Thyroid gland (tissue), 4 donors: ENCODE results near the gene RPL5.

Source experiments
- CTCF ChIP-seq, 6 experiments: fragments of 200-600 bp in 3 of 6; fragments of 450-650 bp in 3 of 6; sonication (generic) in 3 of 6; IDR thresholded peaks; one replicate each; pipeline ENCODE4 v1.5.1; 2016 to 2019; ENCODE audit warnings: antibody characterized with exemption in 6 of 6, mild to moderate bottlenecking in 2 of 6, inconsistent platforms in 1 of 6, moderate library complexity in 1 of 6
- POLR2A ChIP-seq, 2 donors: fragments of 450-650 bp; IDR thresholded peaks; one replicate each; pipeline ENCODE4 v1.6.1; 2017; ENCODE audit warnings: antibody characterized with exemption in 2 of 2, mild to moderate bottlenecking in 2 of 2, moderate library complexity in 1 of 2

- no peak for TF ChIP-seq CTCF (IDR thresholded peaks at IDR 0.05)
- no peak for TF ChIP-seq POLR2A (IDR thresholded peaks at IDR 0.05)
Measured at GRCh38 chr1:92795166-92795565, 36.7 kb upstream of the RPL5 start.
